ENCODE results near the gene MAP3K6. TPM values are rescaled to one million over a fixed set of nuclear protein-coding genes. Genes with fewer than 3 reads are reported as not detected.

The MAP3K6 gene
- total RNA-seq, 1 experiment from 2014 or later = 7.7 TPM

DNA sequence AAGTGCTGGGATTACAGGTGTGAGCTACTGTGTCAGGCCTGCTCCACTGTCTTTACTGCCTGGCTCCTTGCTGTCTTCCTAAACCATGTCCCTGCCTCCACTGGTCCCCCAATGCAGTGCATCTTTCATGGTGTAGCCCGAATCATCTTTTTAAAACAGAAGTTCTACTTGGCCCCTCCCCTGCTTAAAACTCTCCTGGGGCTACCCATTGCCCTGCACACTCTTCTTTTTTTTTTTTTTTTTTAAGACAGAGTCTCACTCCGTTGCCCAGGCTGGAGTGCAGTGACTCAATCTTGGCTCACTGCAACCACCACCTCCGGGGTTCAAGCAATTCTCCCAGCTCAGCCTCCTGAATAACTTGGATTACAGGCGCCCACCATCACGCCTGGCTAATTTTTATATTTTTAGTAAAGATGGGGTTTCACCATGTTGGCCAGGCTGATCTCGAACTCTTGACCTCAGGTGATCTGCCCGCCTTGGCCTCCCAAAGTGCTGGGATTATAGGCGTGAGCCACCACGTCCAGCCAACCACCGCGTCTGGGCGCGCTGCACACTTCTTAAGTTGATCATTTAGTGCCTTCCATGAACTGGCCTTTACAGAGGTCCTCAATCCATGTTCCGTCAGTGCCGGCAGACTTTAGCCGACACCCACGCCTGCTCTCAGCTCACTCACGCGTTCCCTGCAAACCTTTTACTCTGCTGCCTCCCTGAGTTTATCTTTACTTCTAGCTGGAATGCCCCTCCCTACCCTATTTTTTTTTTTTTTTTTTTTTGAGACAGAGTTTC lies 5.5 kb upstream of the MAP3K6 start:
- Histone ChIP-seq H2BK12ac (ENCODE audit: insufficient read length, low read depth, low read length) (no peak overlapping the region), H3T11ph (ENCODE audit: low read length) (no peak overlapping the region), H4K8ac (replicated peaks; ENCODE audit: insufficient read length, low read depth, low read length) (no peak overlapping the region), H2AFZ (ENCODE audit: low read length) (no peak overlapping the region), H2BK20ac (ENCODE audit: low read depth, low read length, poor library complexity, severe bottlenecking) (no peak overlapping the region), H3K79me1 (ENCODE audit: insufficient read depth, low read depth, low read length, poor library complexity, severe bottlenecking) (no peaks in the 10 kb centered on the region), H3K4me2 (ENCODE audit: insufficient read depth, insufficient read length, low read length) (no peak overlapping the region), H3K23ac (ENCODE audit: insufficient read length, low read depth, low read length) (no peak overlapping the region), H3K56ac (ENCODE audit: insufficient read length, low read depth, low read length) (no peak overlapping the region), H3K18ac (ENCODE audit: insufficient read length, low read depth, low read length) (no peak overlapping the region), H3K79me2 (ENCODE audit: insufficient read depth, low read length) (no peaks in the 10 kb centered on the region), H3K4ac (ENCODE audit: low read depth, low read length) (no peak overlapping the region), H3K27me3 (ENCODE audit: insufficient read depth, low read length) (no peaks in the 10 kb centered on the region), H2BK5ac (ENCODE audit: insufficient read length, low read length) (no peak overlapping the region), H3K4me1 (ENCODE audit: insufficient read depth, low read length) (no peaks in the 10 kb centered on the region; the same call in 1 of the 2 replicates), H3K23me2 (ENCODE audit: insufficient read length, low read depth, low read length, poor library complexity, severe bottlenecking) (peaks cover 2% of the 10 kb centered on the region), H4K5ac (ENCODE audit: insufficient read length, low read depth, low read length) (no peak overlapping the region), H2BK15ac (ENCODE audit: low read depth, low read length) (no peak overlapping the region), H3K27ac (ENCODE audit: insufficient read length, low read depth, low read length) (no peak overlapping the region), H4K20me1 (ENCODE audit: control insufficient read depth, insufficient read depth, insufficient read length) (no peaks in the 10 kb centered on the region), H2BK120ac (ENCODE audit: low read depth, low read length, poor library complexity, severe bottlenecking) (no peak overlapping the region), H3K9me3 (ENCODE audit: control insufficient read depth, low read depth, low read length) (no peaks in the 10 kb centered on the region), H3K14ac (ENCODE audit: insufficient read depth, low read length) (no peak overlapping the region; the same call in 1 of the 2 replicates), H4K91ac (ENCODE audit: insufficient read length, low read depth, low read length) (no peak overlapping the region), H2AK5ac (ENCODE audit: insufficient read length, low read length) (no peak overlapping the region), H3K9ac (ENCODE audit: extremely low read depth, insufficient read length, low read length) (no peak overlapping the region)
- H3K27ac Mint-ChIP-seq = peak overlapping the region in 1 of 3 experiments; percentile 70; a peak in 1 of 7 replicates
- no peak for DNase-seq
- no CpG with 5 or more reads among the region's 19 CpGs for WGBS (ENCODE audit: extremely low coverage, insufficient read length, low lambda C conversion rate)
- no peak overlapping the region for H3K4me3 Mint-ChIP-seq
- no peaks in the 10 kb centered on the region for H3K9me3 Mint-ChIP-seq
- H3K36me3 Mint-ChIP-seq (ENCODE audit: insufficient read depth in 1 of 3, low read depth in 3 of 3) = no peaks in the 10 kb centered on the region
- peaks cover 3 to 25% of the 10 kb centered on the region in 2 experiments for H3K4me1 Mint-ChIP-seq
- TF ChIP-seq, protein P1, sequence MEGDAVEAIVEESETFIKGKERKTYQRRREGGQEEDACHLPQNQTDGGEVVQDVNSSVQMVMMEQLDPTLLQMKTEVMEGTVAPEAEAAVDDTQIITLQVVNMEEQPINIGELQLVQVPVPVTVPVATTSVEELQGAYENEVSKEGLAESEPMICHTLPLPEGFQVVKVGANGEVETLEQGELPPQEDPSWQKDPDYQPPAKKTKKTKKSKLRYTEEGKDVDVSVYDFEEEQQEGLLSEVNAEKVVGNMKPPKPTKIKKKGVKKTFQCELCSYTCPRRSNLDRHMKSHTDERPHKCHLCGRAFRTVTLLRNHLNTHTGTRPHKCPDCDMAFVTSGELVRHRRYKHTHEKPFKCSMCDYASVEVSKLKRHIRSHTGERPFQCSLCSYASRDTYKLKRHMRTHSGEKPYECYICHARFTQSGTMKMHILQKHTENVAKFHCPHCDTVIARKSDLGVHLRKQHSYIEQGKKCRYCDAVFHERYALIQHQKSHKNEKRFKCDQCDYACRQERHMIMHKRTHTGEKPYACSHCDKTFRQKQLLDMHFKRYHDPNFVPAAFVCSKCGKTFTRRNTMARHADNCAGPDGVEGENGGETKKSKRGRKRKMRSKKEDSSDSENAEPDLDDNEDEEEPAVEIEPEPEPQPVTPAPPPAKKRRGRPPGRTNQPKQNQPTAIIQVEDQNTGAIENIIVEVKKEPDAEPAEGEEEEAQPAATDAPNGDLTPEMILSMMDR (conservative IDR thresholded peaks at IDR 0.05) = no peak
- H3K27me3 Mint-ChIP-seq (ENCODE audit: low read depth) = peaks cover 11% of the 10 kb centered on the region

Data from H9 (cell line).